PC-3 (cell line): Measurements from ENCODE around the gene PGAP6. TPM values are rescaled to one million over a fixed set of nuclear protein-coding genes. Genes with fewer than 3 reads are reported as not detected.

Experiments used
- ATAC-seq: fragments of 200-7000 bp; cut with Tn5 transposase; 2 replicates; pipeline ENCODE4 v1.9.1; 2020; ENCODE audit warnings: mild to moderate bottlenecking, moderate library complexity
- BruUV-seq: library from RNA; stranded (reverse); fragments of 400-500 nt; replicated peaks from 2 replicates; lab custom pipeline; 2021; lab: Mats Ljungman, UMichigan
- CTCF ChIA-PET: fragments of 300-600 bp; sonication (Branson Sonifier 250); formaldehyde crosslinking; loops from one replicate; lab custom pipeline; 2022; ENCODE audit warnings: antibody characterized with exemption; lab: Charles Lee
- POLR2A ChIA-PET: fragments of 300-600 bp; sonication (Branson Sonifier 250); formaldehyde crosslinking; loops from one replicate; lab custom pipeline; 2022; ENCODE audit warnings: antibody characterized with exemption; ENCODE audit not compliant: unreplicated experiment; lab: Charles Lee
- DNase-seq: peaks from one replicate; pipeline ENCODE4 v3.0.0-alpha.2; 2015
- H2AFZ ChIP-seq: fragments of 300-600 bp; sonication (generic); 2 replicates; pipeline ENCODE4 v1.6.0; 2016; ENCODE audit warnings: antibody characterized with exemption, low read length
- H3F3A ChIP-seq: fragments of 300-600 bp; sonication (generic); one replicate; pipeline ENCODE4 v1.6.0; 2017; ENCODE audit warnings: antibody characterized with exemption, low read length, control low read depth, mild to moderate bottlenecking; ENCODE audit not compliant: unreplicated experiment
- H3K27ac ChIP-seq: fragments of 300-600 bp; sonication (generic); 2 replicates; pipeline ENCODE4 v1.5.1; 2016; ENCODE audit warnings: mild to moderate bottlenecking, low read length
- H3K27me3 ChIP-seq: fragments of 300-600 bp; sonication (generic); 2 replicates; pipeline ENCODE4 v1.6.1; 2016; ENCODE audit warnings: low read length, mixed read lengths
- H3K36me3 ChIP-seq: fragments of 300-600 bp; sonication (generic); 2 replicates; pipeline ENCODE4 v1.6.1; 2016; ENCODE audit warnings: low read depth, mixed run types, low read length, mixed read lengths
- H3K4me1 ChIP-seq: fragments of 300-600 bp; sonication (generic); 2 replicates; pipeline ENCODE4 v1.5.1; 2016; ENCODE audit warnings: low read length; ENCODE audit not compliant: insufficient read depth
- H3K4me2 ChIP-seq: fragments of 300-600 bp; sonication (generic); 2 replicates; pipeline ENCODE4 v1.6.0; 2016; ENCODE audit warnings: low read length
- H3K4me3 ChIP-seq: fragments of 300-600 bp; sonication (generic); 2 replicates; pipeline ENCODE4 v1.5.1; 2016; ENCODE audit warnings: mild to moderate bottlenecking, low read length, mixed read lengths
- H3K79me2 ChIP-seq: fragments of 300-600 bp; sonication (generic); 2 replicates; pipeline ENCODE4 v1.6.1; 2017; ENCODE audit warnings: low read length, mixed read lengths
- H3K9ac ChIP-seq: fragments of 300-600 bp; sonication (generic); 2 replicates; pipeline ENCODE4 v1.6.0; 2016; ENCODE audit warnings: mild to moderate bottlenecking, low read length
- H3K9me2 ChIP-seq: fragments of 300-600 bp; sonication (generic); replicated peaks from 2 replicates; pipeline ENCODE4 v1.6.1; 2016; ENCODE audit warnings: mixed run types, low read length, mixed read lengths
- H3K9me3 ChIP-seq: fragments of 300-600 bp; sonication (generic); 2 replicates; pipeline ENCODE4 v1.6.1; 2016; ENCODE audit warnings: low read length, mixed read lengths
- H4K20me1 ChIP-seq: fragments of 300-600 bp; sonication (generic); 2 replicates; pipeline ENCODE4 v1.6.1; 2016; ENCODE audit warnings: low read length, mixed read lengths
- CTCF ChIP-seq: fragments of 300-600 bp; sonication (generic); conservative IDR thresholded peaks from 2 replicates; pipeline ENCODE4 v1.5.1; 2017; ENCODE audit warnings: antibody characterized with exemption, low read depth, mild to moderate bottlenecking, low read length
- EZH2 ChIP-seq: fragments of 300-600 bp; sonication (generic); IDR thresholded peaks from one replicate; pipeline ENCODE4 v1.6.1; 2017; ENCODE audit warnings: antibody characterized with exemption, mild to moderate bottlenecking, low read length; ENCODE audit not compliant: unreplicated experiment
- EZH2phosphoT487 ChIP-seq: fragments of 300-600 bp; sonication (generic); IDR thresholded peaks from 2 replicates; pipeline ENCODE4 v1.6.1; 2018; ENCODE audit warnings: mild to moderate bottlenecking, antibody characterized with exemption, low read length, borderline replicate concordance
- intact Hi-C: fragments of 100-400 bp; cut with micrococcal nuclease; formaldehyde crosslinking; loops from 2 replicates; pipeline ENCODE4 v1.9.0; 2023
- total RNA-seq: library from RNA; depleted of rRNA; stranded (reverse); fragments of >200 nt; gene quantifications from 2 replicates; pipeline ENCODE4 v1.2.3, GENCODE V29; 2014

PGAP6 gene
- total RNA-seq, 1 experiment from 2014 or later = 40.8 TPM

- Histone ChIP-seq H3K9ac (no peak overlapping the region), H3K9me2 (no peaks in the 10 kb centered on the region), H3K27me3 (no peaks in the 10 kb centered on the region), H3K4me2 (no peak overlapping the region), H2AFZ (no peak overlapping the region), H4K20me1 (no peaks in the 10 kb centered on the region), H3K4me1 (peaks cover 2% of the 10 kb centered on the region; the same call in 1 of the 2 replicates), H3K27ac (no peak overlapping the region), H3K4me3 (no peak overlapping the region), H3K79me2 (no peaks in the 10 kb centered on the region), H3K36me3 (no peaks in the 10 kb centered on the region), H3F3A (no peaks in the 10 kb centered on the region), H3K9me3 (no peaks in the 10 kb centered on the region)
- ATAC-seq = no peak
- TF ChIP-seq CTCF = no peak
- no peak for TF ChIP-seq EZH2
- TF ChIP-seq EZH2phosphoT487 = no peak
- BruUV-seq = no TSS peak
- POLR2A ChIA-PET = no interaction called here
- no peak for DNase-seq
- CTCF ChIA-PET = interaction anchor here (0.6 kb wide), 1 partner anchor 8 kb away, joined by 4 read pairs; the partner anchor contains the start of gene AXIN1
- intact Hi-C loops = no loop called here
Measured at GRCh38 chr16:360698-361336, 21.0 kb downstream of the PGAP6 start.

GRCh38 chr16:359871-360697, 21.7 kb downstream of the PGAP6 start:
- BruUV-seq = no TSS peak
- DNase-seq (no peak), ATAC-seq (no peak)
- POLR2A ChIA-PET = no interaction called here
- Histone ChIP-seq H3K4me2 (no peak overlapping the region), H4K20me1 (no peaks in the 10 kb centered on the region), H3K4me3 (no peak overlapping the region), H3K9me3 (no peaks in the 10 kb centered on the region), H3K27me3 (no peaks in the 10 kb centered on the region), H3K9ac (no peak overlapping the region), H3K9me2 (no peaks in the 10 kb centered on the region), H2AFZ (no peak overlapping the region), H3K79me2 (no peaks in the 10 kb centered on the region), H3K27ac (no peak overlapping the region), H3K36me3 (no peaks in the 10 kb centered on the region), H3F3A (no peaks in the 10 kb centered on the region), H3K4me1 (peaks cover 2% of the 10 kb centered on the region; the same call in 1 of the 2 replicates)
- TF ChIP-seq EZH2 = no peak
- TF ChIP-seq CTCF = no peak
- no peak for TF ChIP-seq EZH2phosphoT487
- intact Hi-C loops = no loop called here
- CTCF ChIA-PET = no interaction called here
